WTC11 (cell line): ENCODE measurements around the gene SNCAIP. TPM values are rescaled to one million over a fixed set of nuclear protein-coding genes. Genes with fewer than 3 reads are reported as not detected.

Experiments
- ATAC-seq: fragments of 200-7000 bp; cut with Tn5 transposase; 2 replicates; pipeline ENCODE4 v1.10.0; 2021; ENCODE audit warnings: mild to moderate bottlenecking, moderate library complexity
- CTCF ChIA-PET: fragments of 300-600 bp; sonication (Branson Sonifier 250); formaldehyde crosslinking; loops from one replicate; lab custom pipeline; 2021; ENCODE audit warnings: antibody characterized with exemption; lab: Charles Lee
- POLR2A ChIA-PET: fragments of 350-600 bp; sonication (Branson Sonifier 250); formaldehyde crosslinking; loops from one replicate; lab custom pipeline; 2021; ENCODE audit warnings: antibody characterized with exemption; lab: Charles Lee
- DNase-seq: peaks from one replicate; pipeline ENCODE4 v3.0.0; 2021; ENCODE audit warnings: low spot score
- H3K27ac Mint-ChIP-seq: 2 replicates; pipeline ENCODE4 v1.8.0; 2021; ENCODE audit warnings: mixed read lengths
- H3K27me3 Mint-ChIP-seq: 2 replicates; pipeline ENCODE4 v1.8.0; 2021; ENCODE audit warnings: low read depth, mild to moderate bottlenecking, moderate library complexity, mixed read lengths
- H3K36me3 Mint-ChIP-seq: 2 replicates; pipeline ENCODE4 v1.8.0; 2021; ENCODE audit warnings: mixed read lengths
- H3K4me1 Mint-ChIP-seq: 2 replicates; pipeline ENCODE4 v1.8.0; 2022; ENCODE audit warnings: mixed read lengths
- H3K4me3 Mint-ChIP-seq: 2 replicates; pipeline ENCODE4 v1.8.0; 2021; ENCODE audit warnings: mild to moderate bottlenecking, moderate library complexity, mixed read lengths
- H3K9me3 Mint-ChIP-seq: 2 replicates; pipeline ENCODE4 v1.8.0; 2021; ENCODE audit warnings: mixed read lengths
- EMX1 ChIP-seq: fragments of 250-450 bp; sonication (Bioruptor Pico); IDR thresholded peaks from 2 replicates; pipeline ENCODE4 v1.8.0; 2021; ENCODE audit warnings: mild to moderate bottlenecking
- GRHL2 ChIP-seq: fragments of 250-450 bp; sonication (Bioruptor Pico); IDR thresholded peaks from 2 replicates; pipeline ENCODE4 v1.8.0; 2022; ENCODE audit warnings: mild to moderate bottlenecking, moderate library complexity; ENCODE audit not compliant: insufficient replicate concordance, severe bottlenecking
- HMGA2 ChIP-seq: fragments of 250-450 bp; sonication (Bioruptor Pico); IDR thresholded peaks from 2 replicates; pipeline ENCODE4 v1.4.0; 2021; ENCODE audit warnings: mild to moderate bottlenecking, moderate library complexity
- JUN ChIP-seq: sonication (generic); formaldehyde crosslinking; IDR thresholded peaks from 2 replicates; pipeline ENCODE4 v1.8.0; 2023; ENCODE audit warnings: mild to moderate bottlenecking, missing genetic modification reagents
- NFYB ChIP-seq: sonication (generic); formaldehyde crosslinking; conservative IDR thresholded peaks from 2 replicates; pipeline ENCODE4 v1.8.0; 2022; ENCODE audit warnings: low read depth, missing genetic modification reagents
- RELA ChIP-seq: sonication (generic); formaldehyde crosslinking; IDR thresholded peaks from 2 replicates; pipeline ENCODE4 v1.8.1; 2022; ENCODE audit warnings: missing genetic modification reagents, mild to moderate bottlenecking, borderline replicate concordance
- RORB ChIP-seq: fragments of 250-450 bp; sonication (Bioruptor Pico); IDR thresholded peaks from 2 replicates; pipeline ENCODE4 v1.9.0; 2021; ENCODE audit warnings: mild to moderate bottlenecking
- TEAD1 ChIP-seq: sonication (generic); formaldehyde crosslinking; IDR thresholded peaks from 2 replicates; pipeline ENCODE4 v1.8.0; 2022; ENCODE audit warnings: mild to moderate bottlenecking, missing genetic modification reagents
- ZNF138 ChIP-seq: sonication (generic); formaldehyde crosslinking; conservative IDR thresholded peaks from 2 replicates; pipeline ENCODE4 v1.8.1; 2022; ENCODE audit warnings: mild to moderate bottlenecking, moderate library complexity, missing genetic modification reagents
- ZNF232 ChIP-seq: sonication (generic); formaldehyde crosslinking; IDR thresholded peaks from 2 replicates; pipeline ENCODE4 v1.8.0; 2022; ENCODE audit warnings: mild to moderate bottlenecking, missing genetic modification reagents
- ZNF263 ChIP-seq: sonication (generic); formaldehyde crosslinking; IDR thresholded peaks from 2 replicates; pipeline ENCODE4 v1.8.1; 2022; ENCODE audit warnings: low read depth, mild to moderate bottlenecking, moderate library complexity, missing genetic modification reagents
- total RNA-seq: library from RNA; stranded (reverse); gene quantifications from 3 replicates; pipeline ENCODE4 v1.2.3, GENCODE V29; 2021
- TF ChIP-seq, protein P1 (sequence below): sonication (generic); formaldehyde crosslinking; IDR thresholded peaks from 2 replicates; pipeline ENCODE4 v1.8.1; 2023; ENCODE audit warnings: mild to moderate bottlenecking, missing genetic modification reagents, moderate library complexity
- TF ChIP-seq, protein P2 (sequence below): sonication (generic); formaldehyde crosslinking; IDR thresholded peaks from 2 replicates; pipeline ENCODE4 v1.8.0; 2022; ENCODE audit warnings: mild to moderate bottlenecking, missing genetic modification reagents
- TF ChIP-seq, protein P3 (sequence below): sonication (generic); formaldehyde crosslinking; IDR thresholded peaks from 2 replicates; pipeline ENCODE4 v1.8.1; 2023; ENCODE audit warnings: mild to moderate bottlenecking, missing genetic modification reagents
- TF ChIP-seq, protein P4 (sequence below): sonication (generic); formaldehyde crosslinking; IDR thresholded peaks from 2 replicates; pipeline ENCODE4 v1.8.1; 2023; ENCODE audit warnings: mild to moderate bottlenecking, missing genetic modification reagents, borderline replicate concordance
- TF ChIP-seq, protein P5 (sequence below): sonication (generic); formaldehyde crosslinking; IDR thresholded peaks from 2 replicates; pipeline ENCODE4 v1.8.0; 2022; ENCODE audit warnings: missing genetic modification reagents
- TF ChIP-seq, protein P6 (sequence below): sonication (generic); formaldehyde crosslinking; IDR thresholded peaks from 2 replicates; pipeline ENCODE4 v1.8.0; 2022; ENCODE audit warnings: mild to moderate bottlenecking, missing genetic modification reagents
- TF ChIP-seq, protein P7 (sequence below): sonication (generic); formaldehyde crosslinking; IDR thresholded peaks from 2 replicates; pipeline ENCODE4 v1.8.0; 2023; ENCODE audit warnings: missing genetic modification reagents
- TF ChIP-seq, protein P8 (sequence below): fragments of 250-450 bp; sonication (Bioruptor Pico); IDR thresholded peaks from 2 replicates; pipeline ENCODE4 v1.9.0; 2021; ENCODE audit warnings: mild to moderate bottlenecking
- TF ChIP-seq, protein P9 (sequence below): sonication (generic); formaldehyde crosslinking; IDR thresholded peaks from 2 replicates; pipeline ENCODE4 v1.8.0; 2022; ENCODE audit warnings: mild to moderate bottlenecking, missing genetic modification reagents

Gene SNCAIP
- total RNA-seq, 1 experiment from 2014 or later, result 10.0 TPM

DNA sequence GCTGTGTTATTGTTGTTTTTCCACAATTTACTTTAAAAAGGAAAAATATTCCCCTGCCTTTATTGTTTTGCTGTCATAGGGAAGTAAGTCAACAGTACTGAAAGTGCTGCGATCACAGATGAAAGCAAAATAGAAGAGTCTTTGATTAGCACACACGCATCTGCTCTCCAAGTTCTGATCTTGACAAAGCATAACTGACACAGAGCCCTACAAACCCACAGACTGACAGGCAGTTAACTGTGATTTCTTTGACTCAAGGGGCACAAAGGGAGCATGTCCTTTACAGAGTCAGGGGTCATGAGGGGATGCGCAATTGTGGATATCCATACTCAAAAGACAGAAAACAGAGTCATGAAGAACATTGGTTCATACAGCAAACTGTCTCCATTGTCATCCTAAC, 123.7 kb downstream of the SNCAIP start:
- no peak for DNase-seq
- H3K27ac Mint-ChIP-seq, result no peak overlapping the region
- peaks cover 10% of the 10 kb centered on the region; the same call in 1 of the 2 replicates for H3K9me3 Mint-ChIP-seq
- H3K27me3 Mint-ChIP-seq, result no peaks in the 10 kb centered on the region
- TF ChIP-seq HMGA2 (CRISPR knock-in tag) (no peak), ZNF232 (CRISPR knock-in tag) (no peak), TEAD1 (no peak), ZNF138 (no peak), RORB (no peak)
- TF ChIP-seq, protein P1, sequence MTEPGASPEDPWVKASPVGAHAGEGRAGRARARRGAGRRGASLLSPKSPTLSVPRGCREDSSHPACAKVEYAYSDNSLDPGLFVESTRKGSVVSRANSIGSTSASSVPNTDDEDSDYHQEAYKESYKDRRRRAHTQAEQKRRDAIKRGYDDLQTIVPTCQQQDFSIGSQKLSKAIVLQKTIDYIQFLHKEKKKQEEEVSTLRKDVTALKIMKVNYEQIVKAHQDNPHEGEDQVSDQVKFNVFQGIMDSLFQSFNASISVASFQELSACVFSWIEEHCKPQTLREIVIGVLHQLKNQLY, result no peak
- peaks cover 34% of the 10 kb centered on the region for H3K4me1 Mint-ChIP-seq
- ATAC-seq, result no peak
- no peak overlapping the region for H3K4me3 Mint-ChIP-seq
- ChIA-PET POLR2A (no interaction called here), CTCF (no interaction called here)
- peaks cover 3% of the 10 kb centered on the region; the same call in 1 of the 2 replicates for H3K36me3 Mint-ChIP-seq

DNA sequence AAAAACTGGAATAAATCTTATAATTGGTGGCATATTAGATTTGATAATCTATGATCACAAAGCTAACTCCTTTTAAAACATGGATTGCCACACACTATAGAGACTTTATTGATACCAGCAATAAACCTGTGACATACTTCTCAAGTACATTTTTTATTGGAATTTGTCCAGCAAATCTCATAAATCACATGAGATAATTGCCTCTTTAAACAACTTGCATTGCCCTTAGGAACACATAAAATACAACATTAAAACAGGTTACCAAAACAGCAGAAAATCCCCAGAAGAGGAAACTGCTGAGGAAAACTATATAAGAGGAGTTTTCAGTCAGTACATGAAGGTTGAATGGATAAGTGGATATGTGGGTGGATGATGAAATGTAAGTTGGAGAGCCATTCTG, 124.6 kb downstream of the SNCAIP start:
- no peak for ATAC-seq
- Mint-ChIP-seq H3K36me3 (peaks cover 7% of the 10 kb centered on the region), H3K4me1 (peaks cover 31% of the 10 kb centered on the region), H3K9me3 (peaks cover 10% of the 10 kb centered on the region; the same call in 1 of the 2 replicates), H3K27ac (no peak overlapping the region), H3K4me3 (no peak overlapping the region), H3K27me3 (no peaks in the 10 kb centered on the region)
- ChIA-PET POLR2A (no interaction called here), CTCF (no interaction called here)
- DNase-seq, result no peak
- TF ChIP-seq JUN (no peak), ZNF263 (CRISPR knock-in tag) (no peak), RELA (CRISPR knock-in tag) (no peak), GRHL2 (CRISPR knock-in tag) (no peak), EMX1 (no peak), RORB (no peak), NFYB (CRISPR knock-in tag) (no peak)
- TF ChIP-seq, protein P2, sequence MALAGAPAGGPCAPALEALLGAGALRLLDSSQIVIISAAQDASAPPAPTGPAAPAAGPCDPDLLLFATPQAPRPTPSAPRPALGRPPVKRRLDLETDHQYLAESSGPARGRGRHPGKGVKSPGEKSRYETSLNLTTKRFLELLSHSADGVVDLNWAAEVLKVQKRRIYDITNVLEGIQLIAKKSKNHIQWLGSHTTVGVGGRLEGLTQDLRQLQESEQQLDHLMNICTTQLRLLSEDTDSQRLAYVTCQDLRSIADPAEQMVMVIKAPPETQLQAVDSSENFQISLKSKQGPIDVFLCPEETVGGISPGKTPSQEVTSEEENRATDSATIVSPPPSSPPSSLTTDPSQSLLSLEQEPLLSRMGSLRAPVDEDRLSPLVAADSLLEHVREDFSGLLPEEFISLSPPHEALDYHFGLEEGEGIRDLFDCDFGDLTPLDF (CRISPR knock-in tag), result no peak
- TF ChIP-seq, protein P3, sequence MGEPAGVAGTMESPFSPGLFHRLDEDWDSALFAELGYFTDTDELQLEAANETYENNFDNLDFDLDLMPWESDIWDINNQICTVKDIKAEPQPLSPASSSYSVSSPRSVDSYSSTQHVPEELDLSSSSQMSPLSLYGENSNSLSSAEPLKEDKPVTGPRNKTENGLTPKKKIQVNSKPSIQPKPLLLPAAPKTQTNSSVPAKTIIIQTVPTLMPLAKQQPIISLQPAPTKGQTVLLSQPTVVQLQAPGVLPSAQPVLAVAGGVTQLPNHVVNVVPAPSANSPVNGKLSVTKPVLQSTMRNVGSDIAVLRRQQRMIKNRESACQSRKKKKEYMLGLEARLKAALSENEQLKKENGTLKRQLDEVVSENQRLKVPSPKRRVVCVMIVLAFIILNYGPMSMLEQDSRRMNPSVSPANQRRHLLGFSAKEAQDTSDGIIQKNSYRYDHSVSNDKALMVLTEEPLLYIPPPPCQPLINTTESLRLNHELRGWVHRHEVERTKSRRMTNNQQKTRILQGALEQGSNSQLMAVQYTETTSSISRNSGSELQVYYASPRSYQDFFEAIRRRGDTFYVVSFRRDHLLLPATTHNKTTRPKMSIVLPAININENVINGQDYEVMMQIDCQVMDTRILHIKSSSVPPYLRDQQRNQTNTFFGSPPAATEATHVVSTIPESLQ (CRISPR knock-in tag), result no peak
- TF ChIP-seq, protein P4, sequence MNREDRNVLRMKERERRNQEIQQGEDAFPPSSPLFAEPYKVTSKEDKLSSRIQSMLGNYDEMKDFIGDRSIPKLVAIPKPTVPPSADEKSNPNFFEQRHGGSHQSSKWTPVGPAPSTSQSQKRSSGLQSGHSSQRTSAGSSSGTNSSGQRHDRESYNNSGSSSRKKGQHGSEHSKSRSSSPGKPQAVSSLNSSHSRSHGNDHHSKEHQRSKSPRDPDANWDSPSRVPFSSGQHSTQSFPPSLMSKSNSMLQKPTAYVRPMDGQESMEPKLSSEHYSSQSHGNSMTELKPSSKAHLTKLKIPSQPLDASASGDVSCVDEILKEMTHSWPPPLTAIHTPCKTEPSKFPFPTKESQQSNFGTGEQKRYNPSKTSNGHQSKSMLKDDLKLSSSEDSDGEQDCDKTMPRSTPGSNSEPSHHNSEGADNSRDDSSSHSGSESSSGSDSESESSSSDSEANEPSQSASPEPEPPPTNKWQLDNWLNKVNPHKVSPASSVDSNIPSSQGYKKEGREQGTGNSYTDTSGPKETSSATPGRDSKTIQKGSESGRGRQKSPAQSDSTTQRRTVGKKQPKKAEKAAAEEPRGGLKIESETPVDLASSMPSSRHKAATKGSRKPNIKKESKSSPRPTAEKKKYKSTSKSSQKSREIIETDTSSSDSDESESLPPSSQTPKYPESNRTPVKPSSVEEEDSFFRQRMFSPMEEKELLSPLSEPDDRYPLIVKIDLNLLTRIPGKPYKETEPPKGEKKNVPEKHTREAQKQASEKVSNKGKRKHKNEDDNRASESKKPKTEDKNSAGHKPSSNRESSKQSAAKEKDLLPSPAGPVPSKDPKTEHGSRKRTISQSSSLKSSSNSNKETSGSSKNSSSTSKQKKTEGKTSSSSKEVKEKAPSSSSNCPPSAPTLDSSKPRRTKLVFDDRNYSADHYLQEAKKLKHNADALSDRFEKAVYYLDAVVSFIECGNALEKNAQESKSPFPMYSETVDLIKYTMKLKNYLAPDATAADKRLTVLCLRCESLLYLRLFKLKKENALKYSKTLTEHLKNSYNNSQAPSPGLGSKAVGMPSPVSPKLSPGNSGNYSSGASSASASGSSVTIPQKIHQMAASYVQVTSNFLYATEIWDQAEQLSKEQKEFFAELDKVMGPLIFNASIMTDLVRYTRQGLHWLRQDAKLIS (CRISPR knock-in tag), result no peak
- TF ChIP-seq, protein P5, sequence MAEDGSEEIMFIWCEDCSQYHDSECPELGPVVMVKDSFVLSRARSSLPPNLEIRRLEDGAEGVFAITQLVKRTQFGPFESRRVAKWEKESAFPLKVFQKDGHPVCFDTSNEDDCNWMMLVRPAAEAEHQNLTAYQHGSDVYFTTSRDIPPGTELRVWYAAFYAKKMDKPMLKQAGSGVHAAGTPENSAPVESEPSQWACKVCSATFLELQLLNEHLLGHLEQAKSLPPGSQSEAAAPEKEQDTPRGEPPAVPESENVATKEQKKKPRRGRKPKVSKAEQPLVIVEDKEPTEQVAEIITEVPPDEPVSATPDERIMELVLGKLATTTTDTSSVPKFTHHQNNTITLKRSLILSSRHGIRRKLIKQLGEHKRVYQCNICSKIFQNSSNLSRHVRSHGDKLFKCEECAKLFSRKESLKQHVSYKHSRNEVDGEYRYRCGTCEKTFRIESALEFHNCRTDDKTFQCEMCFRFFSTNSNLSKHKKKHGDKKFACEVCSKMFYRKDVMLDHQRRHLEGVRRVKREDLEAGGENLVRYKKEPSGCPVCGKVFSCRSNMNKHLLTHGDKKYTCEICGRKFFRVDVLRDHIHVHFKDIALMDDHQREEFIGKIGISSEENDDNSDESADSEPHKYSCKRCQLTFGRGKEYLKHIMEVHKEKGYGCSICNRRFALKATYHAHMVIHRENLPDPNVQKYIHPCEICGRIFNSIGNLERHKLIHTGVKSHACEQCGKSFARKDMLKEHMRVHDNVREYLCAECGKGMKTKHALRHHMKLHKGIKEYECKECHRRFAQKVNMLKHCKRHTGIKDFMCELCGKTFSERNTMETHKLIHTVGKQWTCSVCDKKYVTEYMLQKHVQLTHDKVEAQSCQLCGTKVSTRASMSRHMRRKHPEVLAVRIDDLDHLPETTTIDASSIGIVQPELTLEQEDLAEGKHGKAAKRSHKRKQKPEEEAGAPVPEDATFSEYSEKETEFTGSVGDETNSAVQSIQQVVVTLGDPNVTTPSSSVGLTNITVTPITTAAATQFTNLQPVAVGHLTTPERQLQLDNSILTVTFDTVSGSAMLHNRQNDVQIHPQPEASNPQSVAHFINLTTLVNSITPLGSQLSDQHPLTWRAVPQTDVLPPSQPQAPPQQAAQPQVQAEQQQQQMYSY (CRISPR knock-in tag), result no peak
- TF ChIP-seq, protein P6, sequence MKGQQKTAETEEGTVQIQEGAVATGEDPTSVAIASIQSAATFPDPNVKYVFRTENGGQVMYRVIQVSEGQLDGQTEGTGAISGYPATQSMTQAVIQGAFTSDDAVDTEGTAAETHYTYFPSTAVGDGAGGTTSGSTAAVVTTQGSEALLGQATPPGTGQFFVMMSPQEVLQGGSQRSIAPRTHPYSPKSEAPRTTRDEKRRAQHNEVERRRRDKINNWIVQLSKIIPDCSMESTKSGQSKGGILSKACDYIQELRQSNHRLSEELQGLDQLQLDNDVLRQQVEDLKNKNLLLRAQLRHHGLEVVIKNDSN (CRISPR knock-in tag), result no peak
- TF ChIP-seq, protein P7, sequence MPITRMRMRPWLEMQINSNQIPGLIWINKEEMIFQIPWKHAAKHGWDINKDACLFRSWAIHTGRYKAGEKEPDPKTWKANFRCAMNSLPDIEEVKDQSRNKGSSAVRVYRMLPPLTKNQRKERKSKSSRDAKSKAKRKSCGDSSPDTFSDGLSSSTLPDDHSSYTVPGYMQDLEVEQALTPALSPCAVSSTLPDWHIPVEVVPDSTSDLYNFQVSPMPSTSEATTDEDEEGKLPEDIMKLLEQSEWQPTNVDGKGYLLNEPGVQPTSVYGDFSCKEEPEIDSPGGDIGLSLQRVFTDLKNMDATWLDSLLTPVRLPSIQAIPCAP, result no peak
- TF ChIP-seq, protein P8, sequence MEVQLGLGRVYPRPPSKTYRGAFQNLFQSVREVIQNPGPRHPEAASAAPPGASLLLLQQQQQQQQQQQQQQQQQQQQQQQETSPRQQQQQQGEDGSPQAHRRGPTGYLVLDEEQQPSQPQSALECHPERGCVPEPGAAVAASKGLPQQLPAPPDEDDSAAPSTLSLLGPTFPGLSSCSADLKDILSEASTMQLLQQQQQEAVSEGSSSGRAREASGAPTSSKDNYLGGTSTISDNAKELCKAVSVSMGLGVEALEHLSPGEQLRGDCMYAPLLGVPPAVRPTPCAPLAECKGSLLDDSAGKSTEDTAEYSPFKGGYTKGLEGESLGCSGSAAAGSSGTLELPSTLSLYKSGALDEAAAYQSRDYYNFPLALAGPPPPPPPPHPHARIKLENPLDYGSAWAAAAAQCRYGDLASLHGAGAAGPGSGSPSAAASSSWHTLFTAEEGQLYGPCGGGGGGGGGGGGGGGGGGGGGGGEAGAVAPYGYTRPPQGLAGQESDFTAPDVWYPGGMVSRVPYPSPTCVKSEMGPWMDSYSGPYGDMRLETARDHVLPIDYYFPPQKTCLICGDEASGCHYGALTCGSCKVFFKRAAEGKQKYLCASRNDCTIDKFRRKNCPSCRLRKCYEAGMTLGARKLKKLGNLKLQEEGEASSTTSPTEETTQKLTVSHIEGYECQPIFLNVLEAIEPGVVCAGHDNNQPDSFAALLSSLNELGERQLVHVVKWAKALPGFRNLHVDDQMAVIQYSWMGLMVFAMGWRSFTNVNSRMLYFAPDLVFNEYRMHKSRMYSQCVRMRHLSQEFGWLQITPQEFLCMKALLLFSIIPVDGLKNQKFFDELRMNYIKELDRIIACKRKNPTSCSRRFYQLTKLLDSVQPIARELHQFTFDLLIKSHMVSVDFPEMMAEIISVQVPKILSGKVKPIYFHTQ (CRISPR knock-in tag), result no peak
- TF ChIP-seq, protein P9, sequence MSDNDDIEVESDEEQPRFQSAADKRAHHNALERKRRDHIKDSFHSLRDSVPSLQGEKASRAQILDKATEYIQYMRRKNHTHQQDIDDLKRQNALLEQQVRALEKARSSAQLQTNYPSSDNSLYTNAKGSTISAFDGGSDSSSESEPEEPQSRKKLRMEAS, result no peak
